ENCODE results near the gene NOC2L. TPM values are rescaled to one million over a fixed set of nuclear protein-coding genes. Genes with fewer than 3 reads are reported as not detected.
A peak's percentile ranks its signal among the peaks of the same experiment; 100 is the strongest.

Gene NOC2L
- total and polyA plus RNA-seq, 9 of the 15 experiments (the other 6 are each of a cell fraction or from before 2014, with no cell fraction given) = 4.0 to 410 (median 200) TPM

- no peak for TF ChIP-seq ARID4B (CRISPR knock-in tag; IDR thresholded peaks at IDR 0.05)
- TF ChIP-seq ZFX (CRISPR knock-in tag; IDR thresholded peaks at IDR 0.05) = peak; percentile 49
- TF ChIP-seq FIP1L1 (IDR thresholded peaks at IDR 0.05; ENCODE audit: low read depth, low read length, poor library complexity, severe bottlenecking) = peak; percentile 74
- TF ChIP-seq PRMT5 (CRISPR knock-in tag; IDR thresholded peaks at IDR 0.05) = no peak
Measured at GRCh38 chr1:941015-941587, 18.0 kb downstream of the NOC2L start (continued).
